ENCODE measurements around the gene KRT76. TPM values are rescaled to one million over a fixed set of nuclear protein-coding genes. Genes with fewer than 3 reads are reported as not detected.

KRT76 gene
- total RNA-seq, 1 donor from 2014 or later: not detected

GRCh38 chr12:52777566-52777965 is 421 bp upstream of the KRT76 start:
- H3K27ac Mint-ChIP-seq: no peak overlapping the region
- DNase-seq (ENCODE audit: low spot score): no peak
- no peaks in the 10 kb centered on the region for H3K36me3 Mint-ChIP-seq (ENCODE audit: low read depth)
- no peaks in the 10 kb centered on the region for H3K9me3 Mint-ChIP-seq
- no peaks in the 10 kb centered on the region for H3K4me1 Mint-ChIP-seq (ENCODE audit: low read depth)
- peaks cover 20% of the 10 kb centered on the region for H3K27me3 Mint-ChIP-seq (ENCODE audit: low read depth)
- intact Hi-C loops (cut with micrococcal nuclease): no loop called here
- H3K4me3 Mint-ChIP-seq (ENCODE audit: low read depth): no peak overlapping the region

- H3K27ac Mint-ChIP-seq: no peak overlapping the region
- H3K36me3 Mint-ChIP-seq (ENCODE audit: low read depth): no peaks in the 10 kb centered on the region
- H3K4me3 Mint-ChIP-seq (ENCODE audit: low read depth): no peak overlapping the region
- no peaks in the 10 kb centered on the region for H3K9me3 Mint-ChIP-seq
- intact Hi-C loops (cut with micrococcal nuclease): no loop called here
- no peaks in the 10 kb centered on the region for H3K4me1 Mint-ChIP-seq (ENCODE audit: low read depth)
- no peak for DNase-seq (ENCODE audit: low spot score)
- H3K27me3 Mint-ChIP-seq (ENCODE audit: low read depth): peaks cover 16% of the 10 kb centered on the region
Measured at GRCh38 chr12:52776435-52776834, 710 bp downstream of the KRT76 start.

- Mint-ChIP-seq H3K4me1 (ENCODE audit: low read depth) (no peaks in the 10 kb centered on the region), H3K27ac (no peak overlapping the region), H3K9me3 (no peaks in the 10 kb centered on the region), H3K36me3 (ENCODE audit: low read depth) (no peaks in the 10 kb centered on the region), H3K4me3 (ENCODE audit: low read depth) (no peak overlapping the region), H3K27me3 (ENCODE audit: low read depth) (peaks cover 14% of the 10 kb centered on the region)
- intact Hi-C loops (cut with micrococcal nuclease): no loop called here
- no peak for DNase-seq (ENCODE audit: low spot score)
Measured at GRCh38 chr12:52774629-52775250, 2.4 kb downstream of the KRT76 start.

- intact Hi-C loops (cut with micrococcal nuclease): no loop called here
- H3K9me3 Mint-ChIP-seq: no peaks in the 10 kb centered on the region
- peaks cover 7% of the 10 kb centered on the region for H3K27me3 Mint-ChIP-seq (ENCODE audit: low read depth)
- no peaks in the 10 kb centered on the region for H3K4me1 Mint-ChIP-seq (ENCODE audit: low read depth)
- H3K4me3 Mint-ChIP-seq (ENCODE audit: low read depth): no peak overlapping the region
- DNase-seq (ENCODE audit: low spot score): no peak
- no peaks in the 10 kb centered on the region for H3K36me3 Mint-ChIP-seq (ENCODE audit: low read depth)
- H3K27ac Mint-ChIP-seq: no peak overlapping the region
Measured at GRCh38 chr12:52772772-52773171, 4.4 kb downstream of the KRT76 start.

GRCh38 chr12:52772188-52772587 is 5.0 kb downstream of the KRT76 start:
- no peaks in the 10 kb centered on the region for H3K36me3 Mint-ChIP-seq (ENCODE audit: low read depth)
- no peaks in the 10 kb centered on the region for H3K9me3 Mint-ChIP-seq
- H3K27me3 Mint-ChIP-seq (ENCODE audit: low read depth): peaks cover 7% of the 10 kb centered on the region
- intact Hi-C loops (cut with micrococcal nuclease): no loop called here
- no peak overlapping the region for H3K4me3 Mint-ChIP-seq (ENCODE audit: low read depth)
- DNase-seq (ENCODE audit: low spot score): no peak
- H3K27ac Mint-ChIP-seq: no peak overlapping the region
- no peaks in the 10 kb centered on the region for H3K4me1 Mint-ChIP-seq (ENCODE audit: low read depth)

GRCh38 chr12:52771505-52771904 is 5.6 kb downstream of the KRT76 start:
- Mint-ChIP-seq H3K9me3 (no peaks in the 10 kb centered on the region), H3K27ac (no peak overlapping the region), H3K36me3 (ENCODE audit: low read depth) (no peaks in the 10 kb centered on the region), H3K27me3 (ENCODE audit: low read depth) (peaks cover 4% of the 10 kb centered on the region), H3K4me3 (ENCODE audit: low read depth) (no peak overlapping the region), H3K4me1 (ENCODE audit: low read depth) (no peaks in the 10 kb centered on the region)
- intact Hi-C loops (cut with micrococcal nuclease): no loop called here
- no peak for DNase-seq (ENCODE audit: low spot score)

- Mint-ChIP-seq H3K9me3 (no peaks in the 10 kb centered on the region), H3K27me3 (ENCODE audit: low read depth) (peaks cover 6% of the 10 kb centered on the region), H3K4me1 (ENCODE audit: low read depth) (no peaks in the 10 kb centered on the region), H3K36me3 (ENCODE audit: low read depth) (no peaks in the 10 kb centered on the region), H3K4me3 (ENCODE audit: low read depth) (no peak overlapping the region), H3K27ac (no peak overlapping the region)
- intact Hi-C loops (cut with micrococcal nuclease): no loop called here
- DNase-seq (ENCODE audit: low spot score): no peak
Measured at GRCh38 chr12:52771088-52771487, 6.1 kb downstream of the KRT76 start.

GRCh38 chr12:52769946-52770345 is 7.2 kb downstream of the KRT76 start:
- Mint-ChIP-seq H3K4me1 (ENCODE audit: low read depth) (no peaks in the 10 kb centered on the region), H3K27ac (no peak overlapping the region), H3K27me3 (ENCODE audit: low read depth) (peaks cover 6% of the 10 kb centered on the region), H3K36me3 (ENCODE audit: low read depth) (no peaks in the 10 kb centered on the region), H3K4me3 (ENCODE audit: low read depth) (no peak overlapping the region), H3K9me3 (no peaks in the 10 kb centered on the region)
- DNase-seq (ENCODE audit: low spot score): no peak
- intact Hi-C loops (cut with micrococcal nuclease): no loop called here

- Mint-ChIP-seq H3K36me3 (ENCODE audit: low read depth) (no peaks in the 10 kb centered on the region), H3K9me3 (no peaks in the 10 kb centered on the region), H3K4me1 (ENCODE audit: low read depth) (no peaks in the 10 kb centered on the region), H3K27me3 (ENCODE audit: low read depth) (peaks cover 6% of the 10 kb centered on the region), H3K4me3 (ENCODE audit: low read depth) (no peak overlapping the region), H3K27ac (no peak overlapping the region)
- DNase-seq (ENCODE audit: low spot score): no peak
- intact Hi-C loops (cut with micrococcal nuclease): no loop called here
Measured at GRCh38 chr12:52769354-52769753, 7.8 kb downstream of the KRT76 start.

- Mint-ChIP-seq H3K36me3 (ENCODE audit: low read depth) (no peaks in the 10 kb centered on the region), H3K9me3 (no peaks in the 10 kb centered on the region), H3K4me3 (ENCODE audit: low read depth) (no peak overlapping the region), H3K27me3 (ENCODE audit: low read depth) (peaks cover 6% of the 10 kb centered on the region), H3K4me1 (ENCODE audit: low read depth) (no peaks in the 10 kb centered on the region), H3K27ac (no peak overlapping the region)
- intact Hi-C loops (cut with micrococcal nuclease): no loop called here
- no peak for DNase-seq (ENCODE audit: low spot score)
Measured at GRCh38 chr12:52768479-52769200, 8.5 kb downstream of the KRT76 start.

- Mint-ChIP-seq H3K9me3 (no peaks in the 10 kb centered on the region), H3K36me3 (ENCODE audit: low read depth) (no peaks in the 10 kb centered on the region), H3K27me3 (ENCODE audit: low read depth) (peaks cover 6% of the 10 kb centered on the region), H3K4me3 (ENCODE audit: low read depth) (no peak overlapping the region), H3K27ac (no peak overlapping the region), H3K4me1 (ENCODE audit: low read depth) (no peaks in the 10 kb centered on the region)
- DNase-seq (ENCODE audit: low spot score): no peak
- intact Hi-C loops (cut with micrococcal nuclease): no loop called here
Measured at GRCh38 chr12:52767427-52767826, 9.7 kb downstream of the KRT76 start.

- Mint-ChIP-seq H3K9me3 (no peaks in the 10 kb centered on the region), H3K4me1 (ENCODE audit: low read depth) (no peaks in the 10 kb centered on the region), H3K4me3 (ENCODE audit: low read depth) (no peak overlapping the region), H3K27me3 (ENCODE audit: low read depth) (peaks cover 6% of the 10 kb centered on the region), H3K27ac (no peak overlapping the region), H3K36me3 (ENCODE audit: low read depth) (no peaks in the 10 kb centered on the region)
- intact Hi-C loops (cut with micrococcal nuclease): no loop called here
- DNase-seq (ENCODE audit: low spot score): no peak
Measured at GRCh38 chr12:52767020-52767379, 10.1 kb downstream of the KRT76 start.

GRCh38 chr12:52766351-52767019 is 10.7 kb downstream of the KRT76 start:
- H3K36me3 Mint-ChIP-seq (ENCODE audit: low read depth): no peaks in the 10 kb centered on the region
- no peaks in the 10 kb centered on the region for H3K4me1 Mint-ChIP-seq (ENCODE audit: low read depth)
- peaks cover 6% of the 10 kb centered on the region for H3K27me3 Mint-ChIP-seq (ENCODE audit: low read depth)
- H3K4me3 Mint-ChIP-seq (ENCODE audit: low read depth): no peak overlapping the region
- no peak for DNase-seq (ENCODE audit: low spot score)
- intact Hi-C loops (cut with micrococcal nuclease): no loop called here
- H3K9me3 Mint-ChIP-seq: no peaks in the 10 kb centered on the region
- no peak overlapping the region for H3K27ac Mint-ChIP-seq
